T-helper 2 cell (primary cell): ENCODE data around the gene U2AF2.

Experiments
- DNase-seq, 5 experiments: peaks; one replicate each; pipeline versions ENCODE4 v3.0.0 to v3.0.0-alpha.2; 2012 to 2022

Gene U2AF2

DNA sequence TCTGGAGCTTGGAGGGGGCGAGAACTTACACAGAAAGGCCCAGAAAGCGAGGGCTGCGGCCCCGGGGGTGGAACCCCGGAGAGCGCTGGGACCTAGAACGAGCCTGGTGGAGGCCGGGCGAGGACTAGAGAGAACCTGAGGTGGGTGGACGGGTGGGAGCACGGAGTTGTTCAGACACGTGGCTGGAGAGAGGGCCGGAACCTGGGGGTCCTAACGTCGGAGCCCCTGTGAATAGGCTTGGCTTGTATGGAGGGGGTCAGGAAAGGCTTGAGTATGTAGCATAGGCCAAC lies 11.0 kb upstream of the U2AF2 start:
- DNase-seq: no peak

GRCh38 chr19:55644191-55644833 lies 10.5 kb upstream of the U2AF2 start:
- DNase-seq: no peak

DNA sequence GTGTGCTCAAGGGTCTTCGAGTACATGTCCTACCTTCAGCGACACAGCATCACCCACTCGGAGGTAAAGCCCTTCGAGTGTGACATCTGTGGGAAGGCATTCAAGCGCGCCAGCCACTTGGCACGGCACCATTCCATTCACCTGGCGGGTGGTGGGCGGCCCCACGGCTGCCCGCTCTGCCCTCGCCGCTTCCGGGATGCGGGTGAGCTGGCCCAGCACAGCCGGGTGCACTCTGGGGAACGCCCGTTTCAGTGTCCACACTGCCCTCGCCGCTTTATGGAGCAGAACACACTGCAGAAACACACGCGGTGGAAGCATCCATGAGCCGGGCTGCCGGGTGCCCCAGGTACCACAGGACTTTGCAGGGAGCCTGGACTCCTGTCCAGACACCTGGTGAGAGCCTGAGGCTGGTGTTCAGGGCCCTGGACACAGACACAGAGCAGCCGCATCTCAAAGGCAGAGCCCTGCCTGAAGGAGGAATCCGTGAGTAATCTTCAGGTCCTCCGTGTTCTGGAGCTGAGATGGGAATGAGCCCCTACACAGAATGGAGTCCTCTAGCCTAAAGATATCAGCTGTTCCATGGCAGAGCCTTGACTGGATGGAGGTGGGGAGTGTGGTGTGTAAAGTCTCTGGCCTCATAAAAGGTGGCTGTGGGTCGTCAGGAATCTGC lies 9.9 kb upstream of the U2AF2 start:
- no peak for DNase-seq

DNA sequence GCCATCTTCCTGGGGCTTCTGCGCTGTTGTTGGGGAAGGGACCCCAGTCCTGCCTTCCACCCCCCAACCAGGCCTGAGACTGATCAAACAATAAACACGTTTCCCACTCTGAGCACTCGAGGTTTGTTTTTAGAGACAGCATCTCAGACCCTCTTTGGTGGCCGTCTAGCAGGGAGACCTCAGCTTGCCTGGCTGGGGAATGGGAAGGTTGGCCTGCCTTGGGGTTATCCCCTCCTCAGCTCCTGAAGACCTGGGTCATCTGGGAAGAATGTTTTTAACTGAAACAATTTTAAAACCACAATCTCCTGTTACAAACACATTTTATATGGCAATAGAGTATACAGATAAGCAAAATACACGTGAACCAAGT lies 9.3 kb upstream of the U2AF2 start:
- no peak for DNase-seq

DNA sequence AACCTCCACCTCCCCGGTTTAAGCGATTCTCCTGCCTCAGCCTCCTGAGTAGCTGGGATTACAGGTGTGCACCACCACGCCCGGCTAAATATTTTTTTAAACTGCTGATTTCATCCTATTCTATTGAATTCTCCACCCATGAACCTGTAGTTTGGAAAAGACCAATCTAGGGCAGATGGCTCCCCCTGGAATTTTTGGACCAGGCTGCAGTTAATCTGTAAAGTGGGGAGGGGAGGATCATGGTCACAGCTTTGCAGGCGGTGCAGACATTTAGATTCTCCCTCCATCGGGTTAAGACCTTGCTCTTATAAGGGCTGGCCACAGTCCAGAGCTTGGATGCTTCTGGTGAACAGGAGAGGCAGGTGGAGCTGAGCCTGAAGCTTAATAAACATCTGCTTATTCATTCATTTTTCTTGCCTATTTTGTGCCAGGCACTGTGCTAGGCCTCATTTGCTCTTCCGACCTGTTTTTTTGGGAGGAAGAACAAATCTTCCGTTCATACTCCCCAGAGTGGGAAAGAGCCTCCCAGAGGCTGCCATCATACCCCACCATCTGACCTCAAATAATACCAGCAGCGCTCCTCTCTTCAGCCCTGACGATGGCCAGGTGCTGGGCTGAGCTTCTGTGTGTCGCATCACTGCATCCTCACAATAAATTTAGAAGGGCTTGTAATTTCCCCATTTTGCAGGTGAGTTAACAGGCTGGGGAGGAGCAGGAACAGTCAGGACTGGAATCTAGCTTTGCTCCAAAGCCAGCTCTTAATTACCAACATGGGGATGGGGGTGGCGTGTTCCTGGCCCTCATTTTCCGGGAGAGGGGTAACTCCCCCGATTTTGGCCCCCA lies 7.7 kb upstream of the U2AF2 start:
- DNase-seq: no peak

- peak in 1 of 5 experiments; percentile 60 for DNase-seq
Observed at GRCh38 chr19:55647732-55648584, 6.9 kb upstream of the U2AF2 start, which contains the start of gene CCDC106. CCDC106 (plus strand) TSS chr19:55648212; CDS start chr19:55649047, 835 bp downstream.

DNA sequence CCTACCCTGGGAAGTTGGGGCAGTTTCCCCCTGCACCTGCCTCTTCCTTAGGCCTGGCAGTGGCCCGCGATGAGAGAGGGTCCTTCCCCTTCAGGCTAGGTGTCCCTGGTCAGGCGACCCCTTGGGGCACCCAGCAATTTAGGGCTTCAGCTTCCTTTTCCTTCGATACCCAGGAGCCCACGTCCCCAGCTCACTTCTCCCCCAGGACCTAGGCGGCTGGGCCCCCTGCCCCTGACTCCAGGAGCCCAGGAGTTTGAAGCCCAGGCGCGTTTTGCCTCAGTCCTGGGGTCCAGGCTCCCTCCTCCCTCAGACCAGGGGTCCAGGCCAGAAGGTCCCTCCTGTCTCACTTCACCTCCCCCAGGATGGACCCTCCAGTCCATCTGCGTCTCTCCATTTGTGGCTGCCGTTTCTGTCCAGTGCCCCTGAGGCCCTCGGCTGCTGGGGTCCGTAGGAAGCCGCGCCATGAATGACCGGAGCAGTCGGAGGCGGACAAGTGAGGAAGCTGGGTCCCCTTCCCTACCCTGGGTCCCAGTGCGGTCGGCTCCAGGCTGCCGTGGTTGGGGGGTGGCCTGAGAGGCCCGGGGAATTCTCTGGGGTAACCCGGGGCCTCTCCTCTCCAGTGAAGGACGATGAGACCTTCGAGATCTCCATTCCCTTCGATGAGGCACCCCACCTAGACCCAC lies 6.1 kb upstream of the U2AF2 start:
- DNase-seq: no peak

DNA sequence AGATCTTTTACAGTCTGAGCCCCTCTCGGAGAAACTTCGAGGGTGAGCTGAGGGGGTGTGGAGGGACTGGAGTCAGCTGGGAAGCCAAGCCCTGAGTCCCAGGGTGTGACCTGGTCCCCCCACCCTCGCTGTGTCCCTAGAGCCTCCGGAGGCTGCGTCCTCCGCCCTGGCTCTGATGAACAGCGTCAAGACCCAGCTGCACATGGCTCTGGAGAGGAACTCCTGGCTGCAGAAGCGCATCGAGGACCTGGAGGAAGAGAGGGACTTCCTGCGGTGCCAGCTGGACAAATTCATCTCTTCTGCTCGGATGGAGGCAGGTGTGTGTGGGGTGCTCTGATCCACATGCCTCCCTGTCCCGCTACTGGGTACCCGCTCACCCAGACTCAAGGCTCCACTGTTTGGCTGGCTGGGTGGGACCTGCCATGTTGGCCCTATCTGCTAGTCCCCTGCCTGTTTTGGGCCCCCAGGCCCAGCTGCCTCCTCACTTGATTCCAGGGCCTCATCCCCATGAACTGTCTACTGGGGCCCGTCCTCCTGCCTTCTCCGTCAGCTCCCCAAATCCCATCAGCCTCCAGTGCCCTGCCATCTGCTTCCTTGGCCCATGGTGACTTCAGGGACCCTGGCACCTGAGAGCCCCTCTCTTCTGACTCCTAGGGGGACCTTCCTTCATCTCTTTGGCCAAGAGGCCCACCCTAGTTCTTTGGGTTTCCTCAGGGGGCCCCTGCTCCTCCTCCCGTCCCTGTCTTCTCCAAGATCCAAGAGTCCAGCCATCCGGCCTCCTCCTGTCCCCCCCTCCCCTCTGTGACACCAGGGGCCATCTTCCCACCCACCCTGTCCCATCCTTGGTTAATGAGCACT lies 5.3 kb upstream of the U2AF2 start:
- DNase-seq: no peak

- no peak for DNase-seq
Observed at GRCh38 chr19:55650126-55650557, 4.7 kb upstream of the U2AF2 start.

DNA sequence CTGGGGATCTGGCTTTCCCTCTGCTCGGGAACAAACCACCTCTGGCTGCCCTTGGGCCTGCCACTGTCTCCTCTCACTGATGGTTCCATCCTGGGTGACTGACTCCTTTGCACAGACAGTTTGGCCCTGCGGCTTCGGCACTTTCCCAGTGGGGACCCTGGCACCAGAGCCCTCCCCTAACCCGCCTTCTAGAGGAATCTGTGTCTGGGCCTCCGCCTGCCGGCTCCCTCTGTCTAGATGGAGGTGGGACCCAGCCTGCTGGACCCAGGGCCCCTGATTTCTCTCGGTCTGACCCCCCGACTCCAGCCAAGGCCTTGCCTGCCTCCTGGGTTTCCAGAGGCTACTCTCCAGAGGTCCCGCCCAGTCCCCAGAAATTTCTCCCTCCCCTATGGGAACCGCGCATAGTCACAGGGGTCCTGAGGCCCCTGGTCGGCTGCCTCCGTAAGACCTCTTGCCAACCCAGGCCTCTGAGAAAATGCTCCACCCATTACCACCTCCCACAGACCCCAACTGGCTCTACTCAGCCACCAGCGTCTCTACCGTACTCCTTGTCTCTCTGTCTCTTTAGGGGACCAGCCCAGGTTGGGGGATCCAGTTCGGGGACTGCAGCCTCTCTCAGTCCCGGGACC lies 4.1 kb upstream of the U2AF2 start:
- no peak for DNase-seq

DNA sequence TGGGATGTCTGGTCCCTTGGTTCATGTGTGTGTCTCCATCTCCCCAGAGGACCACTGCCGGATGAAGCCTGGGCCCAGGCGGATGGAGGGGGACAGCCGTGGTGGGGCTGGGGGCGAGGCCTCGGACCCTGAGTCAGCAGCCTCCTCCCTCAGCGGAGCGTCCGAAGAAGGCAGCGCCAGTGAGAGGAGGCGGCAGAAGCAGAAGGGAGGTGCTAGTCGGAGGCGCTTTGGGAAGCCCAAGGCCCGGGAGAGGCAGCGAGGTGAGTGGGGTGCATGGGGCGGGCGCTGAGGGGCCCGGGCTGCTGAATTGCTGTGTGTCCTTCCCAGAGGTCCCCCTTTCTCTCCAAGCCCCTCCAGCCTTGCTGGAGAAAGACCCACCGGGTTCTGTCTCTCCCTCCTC lies 3.6 kb upstream of the U2AF2 start:
- DNase-seq: no peak

DNA sequence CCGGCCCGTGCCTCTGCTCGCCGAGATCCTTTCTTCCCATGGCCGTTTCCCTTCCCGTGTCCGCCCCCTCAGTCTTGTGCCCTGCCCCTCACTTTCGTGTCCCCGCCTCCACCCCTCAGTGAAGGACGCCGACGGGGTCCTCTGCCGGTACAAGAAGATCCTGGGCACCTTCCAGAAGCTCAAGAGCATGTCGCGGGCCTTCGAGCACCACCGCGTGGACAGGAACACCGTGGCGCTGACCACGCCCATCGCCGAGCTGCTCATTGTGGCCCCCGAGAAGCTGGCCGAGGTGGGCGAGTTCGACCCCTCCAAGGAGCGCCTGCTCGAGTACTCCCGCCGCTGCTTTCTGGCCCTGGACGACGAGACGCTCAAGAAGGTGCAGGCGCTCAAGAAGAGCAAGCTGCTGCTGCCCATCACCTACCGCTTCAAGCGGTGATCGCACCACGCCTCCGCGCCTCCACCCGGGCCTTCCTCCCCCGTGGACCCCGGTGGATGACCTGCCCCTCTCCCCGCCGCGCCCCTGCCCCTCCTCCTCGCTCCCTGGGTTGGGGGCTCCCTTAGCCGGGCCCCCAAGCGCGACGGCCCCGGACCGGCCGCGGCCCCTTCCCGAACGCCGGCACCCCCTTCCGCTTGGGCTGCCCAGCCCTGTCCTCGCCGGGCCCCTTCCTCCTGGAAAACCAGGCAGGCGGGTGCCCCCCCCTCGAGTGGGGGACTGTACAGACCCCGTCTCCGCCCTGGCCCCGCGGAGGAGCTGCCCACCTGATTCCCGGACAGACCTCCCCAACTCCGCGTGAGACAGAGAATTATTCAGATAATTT lies 2.3 kb upstream of the U2AF2 start:
- no peak for DNase-seq

DNA sequence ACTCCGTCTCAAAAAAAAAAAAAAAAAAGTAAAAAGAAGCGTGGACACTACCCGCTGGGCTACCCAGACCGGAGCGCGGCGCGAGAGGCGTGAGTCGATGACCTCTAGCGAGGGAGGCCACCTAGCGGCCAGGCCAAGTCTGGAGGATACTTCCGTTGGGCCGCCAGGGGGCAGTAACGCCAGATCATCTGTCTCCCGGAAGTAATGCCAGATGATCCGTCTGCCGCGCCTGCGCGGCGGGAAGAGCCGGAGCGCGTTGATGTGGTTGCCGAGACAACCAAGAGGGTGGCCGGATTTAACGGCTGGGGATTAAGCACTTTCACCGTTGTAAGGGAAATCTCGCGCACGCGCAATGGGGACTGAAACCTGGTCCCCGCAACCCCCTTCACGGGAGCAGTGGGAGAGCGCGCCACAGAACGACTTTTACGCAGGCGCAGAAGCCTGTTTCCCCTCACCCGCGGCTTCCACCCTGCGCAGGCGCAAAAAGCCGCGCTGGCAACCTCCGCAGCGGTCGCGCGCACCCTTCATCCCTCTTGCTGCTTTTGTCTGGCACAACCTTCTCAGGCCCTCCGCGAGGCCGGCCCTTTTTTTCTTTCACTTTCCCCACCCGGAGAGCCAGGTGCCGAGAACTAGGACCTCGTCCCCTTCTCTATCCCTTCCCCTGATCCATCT lies 1.0 kb upstream of the U2AF2 start:
- DNase-seq: peak; percentile 97 to 100 (median 98)

- DNase-seq: peak; percentile 93 to 99 (median 99)
Observed at GRCh38 chr19:55654323-55654867, 440 bp upstream of the U2AF2 start.

GRCh38 chr19:55655648-55656040 lies 809 bp downstream of the U2AF2 start:
- no peak for DNase-seq

DNA sequence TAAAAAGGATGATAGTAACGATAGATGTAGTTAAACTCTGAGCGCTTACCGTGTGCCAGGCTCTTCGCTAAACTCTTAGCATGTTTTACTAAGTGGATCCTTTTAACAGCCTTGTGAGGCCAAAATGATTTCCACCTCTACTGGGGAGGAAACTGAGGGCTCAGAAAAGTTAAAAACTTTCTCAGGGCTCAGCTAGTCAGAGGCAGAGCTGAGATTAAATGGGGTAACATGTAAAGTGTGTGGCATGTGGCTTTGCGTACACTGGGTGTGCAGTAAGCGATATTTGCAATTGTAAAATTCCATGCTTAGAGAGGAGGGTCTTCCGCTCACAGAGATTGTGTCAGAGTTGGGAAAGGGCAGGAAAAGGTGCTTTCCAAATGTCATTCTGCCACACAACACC lies 1.7 kb downstream of the U2AF2 start:
- DNase-seq: no peak

DNA sequence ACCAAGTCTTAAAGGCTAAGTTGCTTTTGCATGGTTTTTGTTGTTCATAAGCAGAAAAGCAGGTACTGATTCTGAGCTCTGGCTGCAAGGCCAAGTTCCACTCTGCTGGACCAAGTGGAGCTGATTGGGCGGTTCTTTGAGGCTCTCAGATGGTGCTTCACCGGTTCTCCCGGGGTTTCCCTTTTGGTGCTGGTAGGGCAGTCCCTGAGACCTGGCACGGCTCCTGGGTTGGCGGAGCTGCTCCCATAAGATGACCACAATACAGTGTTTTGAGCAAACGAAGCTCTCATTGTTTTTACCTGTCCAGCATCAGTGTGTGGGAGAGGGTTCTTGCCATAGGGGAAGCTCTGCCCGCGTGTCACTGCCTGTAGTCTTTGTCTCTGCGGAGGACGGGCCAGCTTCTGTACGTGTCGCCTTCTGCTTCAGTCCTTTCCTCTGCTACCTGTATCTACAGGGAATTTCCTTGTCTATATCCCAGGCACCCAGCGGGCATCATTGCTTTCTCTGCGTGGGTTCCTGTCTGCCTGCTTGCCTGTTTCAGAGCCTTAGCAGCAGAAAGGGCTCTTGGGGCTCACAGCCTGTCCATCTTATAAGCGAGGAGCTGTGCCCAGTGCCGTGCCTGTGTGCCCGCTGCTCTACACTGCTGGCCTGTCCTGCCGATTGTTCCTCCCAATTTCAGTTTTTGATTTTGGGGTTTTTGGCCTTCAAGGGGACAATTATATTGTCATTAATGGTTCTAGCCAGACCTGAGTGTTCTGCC lies 2.3 kb downstream of the U2AF2 start:
- peak in 1 of 5 experiments; percentile 26 for DNase-seq

GRCh38 chr19:55658846-55659459 lies 4.1 kb downstream of the U2AF2 start:
- DNase-seq: no peak
